Measurements from ENCODE around the gene USP49.

Gene USP49

GRCh38 chr6:41763470-41763869 is 131.7 kb downstream of the USP49 start:
- no peak for DNase-seq

DNA sequence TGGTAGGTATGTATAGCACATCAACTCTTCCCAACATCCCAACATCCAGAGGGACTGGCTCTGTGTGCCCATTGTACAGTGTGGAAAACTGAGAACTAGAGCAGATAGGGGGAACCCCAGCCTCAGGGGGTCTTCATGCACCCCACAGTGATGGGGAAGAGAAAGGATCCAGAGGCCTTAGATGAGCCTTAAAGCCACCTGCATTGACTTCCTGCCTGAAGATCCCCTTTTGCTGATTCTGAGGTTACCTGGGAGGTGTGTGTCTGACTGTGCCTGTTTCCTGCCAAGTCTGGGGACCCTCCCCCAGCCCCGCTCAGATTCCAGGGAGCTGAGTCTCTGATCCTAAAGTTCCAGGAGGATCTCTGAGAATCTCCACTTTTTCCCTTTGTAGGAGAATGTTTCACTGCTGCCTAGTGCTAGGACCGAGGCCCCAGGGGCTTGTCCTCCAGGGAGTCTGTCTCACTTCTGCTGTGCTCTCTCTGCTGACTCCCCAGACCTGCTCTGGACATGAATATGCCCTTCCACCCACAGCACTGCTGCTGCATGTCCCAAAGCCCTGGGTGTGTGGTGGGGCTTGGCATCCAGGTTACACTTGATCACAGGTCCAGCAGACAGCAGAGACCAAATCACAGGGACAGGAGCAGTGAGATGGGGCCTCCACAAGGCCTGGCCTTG is 135.1 kb downstream of the USP49 start:
- H3K27ac Mint-ChIP-seq: no peak overlapping the region
- DNase-seq: no peak

More at GRCh38 chr6:41763470-41763869, 131.7 kb downstream of the USP49 start:
- Mint-ChIP-seq H3K36me3 (peaks cover 0 to 3% of the 10 kb centered on the region in 2 donors), H3K4me3 (no peak overlapping the region), H3K9me3 (no peaks in the 10 kb centered on the region), H3K27me3 (peaks cover 0 to 4% of the 10 kb centered on the region in 2 donors), H3K4me1 (peaks cover 0 to 2% of the 10 kb centered on the region in 2 donors), H3K27ac (no peak overlapping the region)
- no peak for ATAC-seq (replicated peaks)

GRCh38 chr6:41759106-41759904 is 135.9 kb downstream of the USP49 start:
- Mint-ChIP-seq H3K9me3 (no peaks in the 10 kb centered on the region), H3K36me3 (no peaks in the 10 kb centered on the region), H3K27me3 (peaks cover 9 to 16% of the 10 kb centered on the region in 2 donors), H3K4me1 (peaks cover 4 to 10% of the 10 kb centered on the region in 2 donors), H3K4me3 (no peak overlapping the region), H3K27ac (no peak overlapping the region)
- ATAC-seq (replicated peaks) (no peak), DNase-seq (no peak)

More for the DNA sequence above, 135.1 kb downstream of the USP49 start:
- Mint-ChIP-seq H3K36me3 (no peaks in the 10 kb centered on the region), H3K4me1 (peaks cover 4 to 10% of the 10 kb centered on the region in 2 donors), H3K9me3 (no peaks in the 10 kb centered on the region), H3K4me3 (no peak overlapping the region), H3K27me3 (peaks cover 9 to 13% of the 10 kb centered on the region in 2 donors)
- ATAC-seq (replicated peaks): peak; percentile 38 to 53

DNA sequence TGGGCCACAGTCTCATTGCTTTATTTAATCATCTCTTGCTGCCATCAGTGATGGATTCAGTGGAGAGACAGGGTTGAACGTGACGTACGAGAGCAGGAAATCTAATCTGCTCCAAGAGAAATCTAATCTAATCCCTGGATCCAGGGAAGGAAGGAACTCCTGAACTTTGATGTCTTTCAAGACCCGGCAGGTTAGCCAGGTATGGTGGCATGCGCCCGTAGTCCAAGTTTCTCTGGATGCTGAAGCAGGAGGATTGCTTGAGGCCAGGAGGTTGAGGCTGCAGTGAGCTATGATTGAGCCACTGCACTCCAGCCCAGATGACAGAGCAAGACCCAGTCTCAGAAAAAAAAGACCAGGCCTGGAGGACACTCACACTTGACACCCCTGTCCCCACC is 136.5 kb downstream of the USP49 start:
- Mint-ChIP-seq H3K27ac (no peak overlapping the region), H3K27me3 (peaks cover 9 to 16% of the 10 kb centered on the region in 2 donors), H3K4me3 (no peak overlapping the region), H3K9me3 (no peaks in the 10 kb centered on the region), H3K36me3 (no peaks in the 10 kb centered on the region), H3K4me1 (peaks cover 4 to 10% of the 10 kb centered on the region in 2 donors)
- ATAC-seq (replicated peaks) (no peak), DNase-seq (no peak)

DNA sequence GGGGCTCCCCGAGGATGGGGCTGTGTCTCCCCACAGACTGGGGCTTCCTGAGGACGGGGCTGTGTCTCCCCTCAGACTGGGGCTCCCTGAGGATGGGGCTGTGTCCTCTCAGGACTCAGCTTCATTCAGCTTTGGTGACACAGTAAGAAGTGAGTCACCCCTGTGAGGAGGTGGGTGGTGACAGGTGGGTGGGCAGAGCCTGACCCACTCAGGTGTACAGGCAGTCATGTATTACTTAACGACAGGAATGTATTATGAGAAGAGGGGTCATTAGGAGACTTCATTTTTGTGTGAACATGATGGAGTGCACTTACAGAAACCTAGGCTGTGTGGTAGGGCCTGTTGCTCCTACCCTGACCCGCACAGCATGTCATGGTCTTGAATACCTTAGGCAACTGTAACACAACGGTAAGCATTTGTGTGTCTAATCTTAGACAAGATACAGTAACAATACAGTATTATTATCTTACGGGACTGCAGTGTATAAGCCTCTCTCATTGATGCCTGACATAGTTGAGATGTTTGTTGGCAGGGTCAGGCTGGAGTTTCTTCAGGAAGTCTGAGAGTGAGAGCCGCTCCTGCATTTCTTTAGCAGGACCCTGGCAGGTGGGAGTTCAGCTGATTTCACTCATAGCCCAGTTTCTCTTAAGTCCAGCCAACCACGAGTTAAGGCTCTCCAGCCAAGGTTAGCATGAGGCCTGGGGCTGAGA is 137.1 kb downstream of the USP49 start:
- Mint-ChIP-seq H3K36me3 (no peaks in the 10 kb centered on the region), H3K27ac (no peak overlapping the region), H3K27me3 (peaks cover 9 to 16% of the 10 kb centered on the region in 2 donors), H3K4me3 (no peak overlapping the region), H3K4me1 (peaks cover 4 to 10% of the 10 kb centered on the region in 2 donors), H3K9me3 (no peaks in the 10 kb centered on the region)
- ATAC-seq (replicated peaks) (peak in 1 of 2 donors; percentile 28), DNase-seq (no peak)

GRCh38 chr6:41757271-41757670 is 137.9 kb downstream of the USP49 start:
- H3K36me3 Mint-ChIP-seq: no peaks in the 10 kb centered on the region
- ATAC-seq (replicated peaks) (no peak), DNase-seq (no peak)
- no peaks in the 10 kb centered on the region for H3K9me3 Mint-ChIP-seq
- H3K27me3 Mint-ChIP-seq: peaks cover 9 to 12% of the 10 kb centered on the region in 2 donors
- H3K4me1 Mint-ChIP-seq: peaks cover 4 to 10% of the 10 kb centered on the region in 2 donors
- H3K27ac Mint-ChIP-seq: no peak overlapping the region
- H3K4me3 Mint-ChIP-seq: no peak overlapping the region

DNA sequence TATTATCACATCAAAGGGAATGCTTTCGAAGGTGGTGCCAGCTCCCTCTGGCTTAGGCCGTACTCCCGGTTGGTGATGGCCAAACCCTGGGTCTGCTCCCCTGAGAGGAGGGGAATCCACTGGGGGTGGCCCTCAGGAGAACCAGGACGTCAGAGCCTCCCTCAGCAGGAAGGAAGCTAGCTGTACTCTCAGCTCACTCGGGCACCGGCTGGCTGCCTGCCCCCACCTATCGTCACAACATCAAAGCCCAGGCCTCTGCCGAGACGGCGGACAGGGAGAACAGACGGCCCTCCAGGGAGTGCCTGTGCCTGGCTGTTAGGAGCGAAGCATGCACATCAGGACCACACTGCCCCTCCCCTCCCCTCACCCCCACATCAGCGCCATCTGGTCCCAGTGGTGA is 138.8 kb downstream of the USP49 start:
- Mint-ChIP-seq H3K27ac (no peak overlapping the region), H3K27me3 (peaks cover 9 to 12% of the 10 kb centered on the region in 2 donors), H3K4me3 (no peak overlapping the region), H3K36me3 (no peaks in the 10 kb centered on the region), H3K9me3 (no peaks in the 10 kb centered on the region), H3K4me1 (peaks cover 4 to 10% of the 10 kb centered on the region in 2 donors)
- ATAC-seq (replicated peaks) (peak; percentile 48 to 62), DNase-seq (no peak)

- H3K27ac Mint-ChIP-seq: peak overlapping the region; percentile 73
- peaks cover 9 to 12% of the 10 kb centered on the region in 2 donors for H3K27me3 Mint-ChIP-seq
- no peak overlapping the region for H3K4me3 Mint-ChIP-seq
- H3K9me3 Mint-ChIP-seq: no peaks in the 10 kb centered on the region
- peaks cover 4 to 10% of the 10 kb centered on the region in 2 donors for H3K4me1 Mint-ChIP-seq
- ATAC-seq (replicated peaks) (peak in 1 of 2 donors; percentile 15), DNase-seq (no peak)
- no peaks in the 10 kb centered on the region for H3K36me3 Mint-ChIP-seq
These were observed 139.3 kb downstream of the USP49 start for GRCh38 chr6:41755895-41756294.

DNA sequence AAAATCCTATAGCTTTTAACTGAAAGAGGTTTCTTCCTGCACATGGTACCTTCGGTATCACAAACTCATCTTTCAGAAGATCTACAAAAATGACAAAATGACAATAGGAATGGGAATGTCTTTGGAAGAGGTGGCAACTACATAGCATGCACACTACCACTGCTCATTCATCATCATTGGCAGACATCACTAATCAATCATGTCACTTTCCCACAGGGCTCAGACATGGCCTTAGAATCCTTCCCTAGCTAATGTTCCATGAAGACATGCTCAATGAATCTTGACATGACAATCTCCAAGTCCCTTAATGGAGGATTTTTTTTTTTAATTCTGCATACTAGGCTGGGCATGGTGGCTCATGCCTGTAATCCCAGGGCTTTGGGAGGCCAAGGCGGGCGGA is 144.8 kb downstream of the USP49 start:
- Mint-ChIP-seq H3K4me1 (no peaks in the 10 kb centered on the region), H3K36me3 (no peaks in the 10 kb centered on the region), H3K9me3 (no peaks in the 10 kb centered on the region), H3K4me3 (no peak overlapping the region), H3K27me3 (peaks cover 0 to 11% of the 10 kb centered on the region in 2 donors), H3K27ac (no peak overlapping the region)
- no peak for DNase-seq
- ATAC-seq (replicated peaks): no peak

GRCh38 chr6:41748542-41748941 is 146.6 kb downstream of the USP49 start:
- Mint-ChIP-seq H3K9me3 (no peaks in the 10 kb centered on the region), H3K27me3 (peaks cover 0 to 6% of the 10 kb centered on the region in 2 donors), H3K36me3 (no peaks in the 10 kb centered on the region), H3K4me3 (no peak overlapping the region), H3K4me1 (peaks cover 0 to 2% of the 10 kb centered on the region in 2 donors), H3K27ac (no peak overlapping the region)
- ATAC-seq (replicated peaks) (no peak), DNase-seq (no peak)

GRCh38 chr6:41748102-41748477 is 147.1 kb downstream of the USP49 start:
- H3K9me3 Mint-ChIP-seq: no peaks in the 10 kb centered on the region
- no peak for ATAC-seq (replicated peaks)
- H3K27ac Mint-ChIP-seq: no peak overlapping the region
- H3K36me3 Mint-ChIP-seq: no peaks in the 10 kb centered on the region
- no peak for DNase-seq
- H3K27me3 Mint-ChIP-seq: peaks cover 0 to 6% of the 10 kb centered on the region in 2 donors
- peaks cover 0 to 2% of the 10 kb centered on the region in 2 donors for H3K4me1 Mint-ChIP-seq
- no peak overlapping the region for H3K4me3 Mint-ChIP-seq

GRCh38 chr6:41747256-41748101 is 147.7 kb downstream of the USP49 start, which contains the start of gene PGC:
Gene PGC, minus strand, starts transcription at chr6:41747397. Its CDS starts 63 bp downstream, at chr6:41747334.
- no peaks in the 10 kb centered on the region for H3K36me3 Mint-ChIP-seq
- H3K27me3 Mint-ChIP-seq: peaks cover 0 to 6% of the 10 kb centered on the region in 2 donors
- no peak for DNase-seq
- ATAC-seq (replicated peaks): no peak
- no peak within 1 kb of the TSS for H3K4me3 Mint-ChIP-seq
- no peak within 1 kb of the TSS for H3K27ac Mint-ChIP-seq
- no peaks in the 10 kb centered on the region for H3K9me3 Mint-ChIP-seq
- H3K4me1 Mint-ChIP-seq: peaks cover 0 to 2% of the 10 kb centered on the region in 2 donors

DNA sequence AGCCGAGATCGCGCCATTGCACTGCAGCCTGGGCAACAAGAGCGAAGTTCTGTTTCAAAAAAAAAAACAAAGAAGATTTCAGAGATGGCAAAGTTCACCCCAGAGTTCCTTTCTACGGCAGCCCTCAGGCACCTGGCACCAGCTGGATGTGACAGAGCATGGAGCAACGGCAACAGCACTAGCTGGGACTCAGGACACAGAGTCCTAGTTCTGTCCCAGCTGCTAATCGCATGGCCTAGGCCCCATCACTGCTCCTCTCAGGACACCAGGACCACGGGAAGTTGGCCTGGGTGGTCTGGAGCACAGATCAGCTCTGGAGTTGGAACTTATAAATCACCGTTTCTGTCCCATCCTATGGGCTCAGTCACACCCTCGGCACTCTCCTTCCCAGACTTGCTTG is 149.1 kb downstream of the USP49 start:
- Mint-ChIP-seq H3K27ac (no peak overlapping the region), H3K36me3 (no peaks in the 10 kb centered on the region), H3K4me1 (peaks cover 0 to 2% of the 10 kb centered on the region in 2 donors), H3K9me3 (no peaks in the 10 kb centered on the region), H3K4me3 (no peak overlapping the region), H3K27me3 (peaks cover 0 to 6% of the 10 kb centered on the region in 2 donors)
- no peak for ATAC-seq (replicated peaks)
- no peak for DNase-seq
